Prostate gland (tissue), 2 donors: Measurements from ENCODE around the gene STK25. TPM values are rescaled to one million over a fixed set of nuclear protein-coding genes. Genes with fewer than 3 reads are reported as not detected.

Experiments used
- DNase-seq: peaks from one replicate; pipeline ENCODE4 v3.0.0-alpha.2; 2019; ENCODE audit warnings: low spot score
- H3K27ac ChIP-seq, 2 donors: fragments of 200-600 bp; sonication (generic); 2 replicates each; pipeline ENCODE4 v1.5.1; 2017 to 2019
- H3K27me3 ChIP-seq: fragments of 200-600 bp; sonication (generic); replicated peaks from 2 replicates; pipeline ENCODE4 v1.5.1; 2019; ENCODE audit not compliant: insufficient read depth
- H3K36me3 ChIP-seq, 2 donors: fragments of 200-600 bp; sonication (generic); 1 replicate in 1 of 2; 2 replicates in 1 of 2; pipeline versions ENCODE4 v1.5.1 to v1.8.1; 2017 to 2019
- H3K4me1 ChIP-seq: fragments of 200-600 bp; sonication (generic); replicated peaks from 2 replicates; pipeline ENCODE4 v1.5.1; 2019
- H3K4me3 ChIP-seq, 2 donors: fragments of 200-600 bp; sonication (generic); 2 replicates each; pipeline ENCODE4 v1.5.1; 2017 to 2019
- H3K9me3 ChIP-seq: fragments of 200-600 bp; sonication (generic); 2 replicates; pipeline ENCODE4 v1.5.1; 2017
- CTCF ChIP-seq, 4 experiments: fragments of 200-600 bp in 2 of 4; fragments of 450-650 bp in 2 of 4; sonication (generic) in 2 of 4; IDR thresholded peaks; 1 replicate in 3 of 4; 2 replicates in 1 of 4; pipeline ENCODE4 v1.5.1; 2016 to 2019; ENCODE audit warnings: antibody characterized with exemption in 4 of 4, mild to moderate bottlenecking in 2 of 4, moderate library complexity in 2 of 4
- POLR2A ChIP-seq: fragments of 450-650 bp; IDR thresholded peaks from one replicate; pipeline ENCODE4 v1.6.1; 2016; ENCODE audit warnings: antibody characterized with exemption, mild to moderate bottlenecking
- POLR2AphosphoS5 ChIP-seq: sonication (generic); formaldehyde crosslinking; IDR thresholded peaks from one replicate; pipeline ENCODE4 v1.6.1; 2017; ENCODE audit warnings: antibody characterized with exemption
- WGBS: methylation state at CpG from one replicate; pipeline ENCODE4 v1.1.5; 2018; 5-methylcytosine and 5-hydroxymethylcytosine counted together
- intact Hi-C: fragments of 100-400 bp; cut with DNase I; formaldehyde crosslinking; loops from one replicate; pipeline ENCODE4 v1.14.2; 2022
- microRNA-seq: library from miRNA; unstranded; fragments of <30 nt; microRNA quantifications from one replicate; pipeline ENCODE4, GENCODE V29; 2016
- small RNA-seq, 2 donors: library from RNA; depleted of rRNA; stranded (forward); fragments of <200 nt; gene quantifications; one replicate each; pipeline ENCODE3, GENCODE V24; 2016
- total RNA-seq, 2 donors: library from RNA; depleted of rRNA; stranded (reverse); fragments of >200 nt; gene quantifications; one replicate each; pipeline ENCODE4 v1.1.0, GENCODE V29; 2016

STK25 gene
- total RNA-seq, 2 donors from 2014 or later = 169 to 235 TPM

DNA sequence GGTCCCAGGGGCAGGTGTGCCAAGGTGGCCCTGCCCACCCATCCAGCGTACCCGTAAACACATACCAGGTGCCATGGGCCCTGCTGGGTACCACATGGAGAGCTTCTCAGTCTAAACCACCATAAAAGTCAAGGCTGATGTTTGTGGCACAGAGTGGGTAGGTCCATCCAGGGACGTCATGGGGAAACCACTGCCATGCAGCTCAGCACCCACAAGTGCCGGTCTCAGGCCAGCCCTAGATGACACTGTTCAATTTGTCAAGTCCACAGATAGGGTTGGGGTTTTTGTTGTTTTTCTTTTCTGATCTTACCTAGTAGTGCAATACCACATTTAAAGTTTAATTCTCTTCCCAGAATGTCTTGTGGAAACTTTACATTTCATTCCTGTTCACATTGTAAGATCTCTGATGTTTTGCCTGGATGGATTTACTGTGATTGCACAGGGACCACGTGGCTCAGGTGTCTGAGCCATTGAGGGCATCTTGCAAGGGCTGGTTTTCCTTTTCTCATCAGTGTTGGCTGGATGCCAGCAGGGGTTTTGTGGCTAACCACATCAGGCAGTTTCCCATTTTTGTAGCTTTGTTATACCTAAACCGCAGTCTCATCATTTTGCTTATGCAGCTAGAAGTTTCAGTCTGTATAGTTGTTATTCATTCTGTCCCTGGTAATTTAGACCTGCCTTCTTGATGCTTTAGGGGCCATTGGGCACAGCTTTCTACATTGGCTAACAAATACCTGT is 64.7 kb downstream of the STK25 start:
- Histone ChIP-seq H3K4me1 (no peaks in the 10 kb centered on the region), H3K27ac (no peak overlapping the region), H3K9me3 (no peaks in the 10 kb centered on the region), H3K4me3 (no peak overlapping the region), H3K36me3 (no peaks in the 10 kb centered on the region), H3K27me3 (no peaks in the 10 kb centered on the region)
- intact Hi-C loops = no loop called here
- DNase-seq = no peak
- TF ChIP-seq POLR2A (no peak), POLR2AphosphoS5 (no peak), CTCF (IDR thresholded peaks at IDR 0.05) (no peak)
- WGBS = 73% methylated on average over 6 of the region's 6 CpGs

Small RNA genes within 50 kb of the gene (microRNA-seq; reads per million reads assigned to microRNA genes)
- gene MIR3133 = not detected

Small RNA genes within 50 kb of the gene (small RNA-seq; reads per million reads assigned to genes)
- gene MIR3133 = 0 reads per million in 2 donors

Other genes with a start within 250 kb of the STK25 start
- 100 to 1,000 TPM; 529 to 612 TPM for gene HDLBP, start 192.9 kb downstream of the STK25 start, total RNA-seq
- gene SEPTIN2, start 192.7 kb downstream of the STK25 start, total RNA-seq = 100 to 1,000 TPM; 202 to 284 TPM
- 10 to 100 TPM; 32.4 to 35.9 TPM for gene FARP2, start 152.3 kb downstream of the STK25 start, total RNA-seq
- gene BOK, start 50.2 kb upstream of the STK25 start, total RNA-seq = 10 to 100 TPM; 58.3 to 91.6 TPM
- 10 to 100 TPM; 60.8 to 92.9 TPM for gene THAP4, start 128.6 kb upstream of the STK25 start, total RNA-seq
- gene ATG4B, start 129.1 kb upstream of the STK25 start, total RNA-seq = 100 to 1,000 TPM in 1 of 2 donors, 10 to 100 TPM in 1; 63.9 to 162 TPM
- gene DTYMK, start 178.2 kb upstream of the STK25 start, total RNA-seq = 10 to 100 TPM; 26.0 to 35.8 TPM
- 10 to 100 TPM; 65.6 to 84.8 TPM for gene ING5, start 193.5 kb upstream of the STK25 start, total RNA-seq
- gene D2HGDH, start 226.0 kb upstream of the STK25 start, total RNA-seq = 10 to 100 TPM; 38.7 to 55.3 TPM